Kidney (tissue), 14 donors: ENCODE results near the gene HDAC10. TPM values are rescaled to one million over a fixed set of nuclear protein-coding genes. Genes with fewer than 3 reads are reported as not detected.

Experiments
- DNase-seq, 5 donors: peaks; one replicate each; pipeline ENCODE4 v3.0.0-alpha.2; 2013 to 2020
- FAIRE-seq: peaks from 2 replicates; lab custom pipeline; 2012; peaks lifted over from hg19 to GRCh38; lab: Jason Lieb, UNC
- H3K27ac ChIP-seq, 2 donors: one replicate each; pipeline ENCODE4 v1.7.0; 2013; ENCODE audit warnings: low read depth in 2 of 2, low read length in 2 of 2, inconsistent platforms in 1 of 2
- H3K27me3 ChIP-seq: one replicate; pipeline ENCODE4 v1.7.1; 2013; ENCODE audit warnings: low read length, inconsistent platforms; ENCODE audit not compliant: control insufficient read depth, insufficient read depth
- H3K36me3 ChIP-seq, 3 donors: one replicate each; pipeline versions ENCODE4 v1.7.0 to v1.7.1; 2013; ENCODE audit warnings: low read length in 3 of 3, control low read depth in 1 of 3, inconsistent platforms in 1 of 3; ENCODE audit not compliant: insufficient read depth in 3 of 3, control insufficient read depth in 2 of 3
- H3K4me1 ChIP-seq, 3 donors: one replicate each; pipeline versions ENCODE4 v1.7.0 to v1.7.1; 2013; ENCODE audit warnings: low read length in 3 of 3, inconsistent platforms in 1 of 3, low read depth in 1 of 3; ENCODE audit not compliant: control insufficient read depth in 2 of 3, insufficient read depth in 2 of 3
- H3K4me3 ChIP-seq, 3 donors: one replicate each; pipeline versions ENCODE4 v1.7.0 to v1.8.1; 2013; ENCODE audit warnings: low read length in 3 of 3, control low read depth in 1 of 3, inconsistent platforms in 1 of 3
- H3K9ac ChIP-seq, 3 donors: one replicate each; pipeline versions ENCODE4 v1.7.0 to v1.7.1; 2013; ENCODE audit warnings: low read length in 3 of 3, control low read depth in 1 of 3, inconsistent platforms in 1 of 3
- H3K9me3 ChIP-seq, 3 donors: one replicate each; pipeline versions ENCODE4 v1.7.0 to v1.7.1; 2013; ENCODE audit warnings: low read length in 3 of 3, control low read depth in 1 of 3, inconsistent platforms in 1 of 3; ENCODE audit not compliant: control insufficient read depth in 2 of 3, insufficient read depth in 1 of 3
- CTCF ChIP-seq: IDR thresholded peaks from 3 replicates; pipeline ENCODE4 v1.5.1; 2012; ENCODE audit warnings: mild to moderate bottlenecking, moderate library complexity, borderline replicate concordance; ENCODE audit not compliant: insufficient read depth; ENCODE audit errors: extremely low read depth
- intact Hi-C: fragments of 100-400 bp; cut with DNase I; formaldehyde crosslinking; loops from one replicate; pipeline ENCODE4 v1.11.1; 2022
- polyA plus RNA-seq: library from polyadenylated mRNA; stranded (reverse); fragments of 350-450 nt; fragmentation: Illumina TruSeq; extraction: RNeasy Lipid Tissue Mini Kit (QIAGEN cat#74804); gene quantifications from one replicate; pipeline ENCODE4 v1.2.3, GENCODE V29; 2014; ENCODE audit warnings: low read depth, low replicate concordance; ENCODE audit not compliant: insufficient read depth
- total RNA-seq: library from RNA; stranded (reverse); fragmentation: NEBNext Ultra II Directional; extraction: Animal tissue kit (Norgen Biotek cat#: 25700); gene quantifications from one replicate; pipeline ENCODE4 v1.2.1, GENCODE V29; 2021
- donor health status: control.
- donor health status: control.
- donor health status: control.
- donor health status: control.
- donor health status: control.
- donor health status: DM: yes; HTN: yes; CAD: no.
- donor health status: Normal renal cell carcinoma (clear cell type).

The HDAC10 gene
- total and polyA plus RNA-seq, 2 donors from 2014 or later, result 20.4 to 43.8 TPM

DNA sequence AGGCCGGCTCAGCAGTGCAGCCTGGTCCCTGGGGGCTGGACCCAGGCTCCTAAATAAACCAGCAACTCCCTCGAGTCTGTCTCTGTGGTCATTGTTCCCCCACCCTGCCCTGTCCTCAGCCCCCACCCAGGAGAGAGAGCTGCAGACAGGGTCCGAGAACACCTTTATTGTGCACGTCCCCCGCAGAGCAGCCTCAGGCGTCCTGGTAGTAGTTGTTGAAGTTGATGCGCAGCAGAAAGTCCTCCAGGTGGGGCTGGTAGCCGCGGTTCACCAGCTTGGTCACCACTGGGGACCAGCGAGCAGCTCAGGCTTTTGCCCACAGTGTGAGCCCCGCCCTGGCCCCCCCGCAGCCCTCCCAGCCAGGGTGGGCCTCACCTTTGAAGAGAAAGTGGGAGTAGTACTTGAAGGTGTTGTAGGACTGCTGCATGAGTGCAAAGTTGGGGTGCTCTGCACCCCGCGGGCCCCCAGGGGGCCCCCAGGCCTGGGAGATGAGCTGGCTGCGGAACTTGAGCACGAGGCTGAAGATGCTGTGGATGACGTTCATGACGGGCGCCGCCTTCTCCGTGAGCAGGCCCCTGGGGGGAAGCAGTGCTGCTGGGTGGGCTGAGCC, 33.4 kb downstream of the HDAC10 start:
- H3K27ac ChIP-seq, result no peak overlapping the region
- no peak overlapping the region for H3K9ac ChIP-seq
- TF ChIP-seq CTCF, result no peak
- H3K27me3 ChIP-seq, result no peaks in the 10 kb centered on the region
- no peaks in the 10 kb centered on the region for H3K9me3 ChIP-seq
- H3K4me1 ChIP-seq, result peaks cover 0 to 4% (median 0%) of the 10 kb centered on the region in 3 donors
- FAIRE-seq (no peak), DNase-seq (no peak)
- H3K4me3 ChIP-seq, result no peak overlapping the region
- H3K36me3 ChIP-seq, result peaks cover 5 to 35% (median 23%) of the 10 kb centered on the region in 3 donors
- intact Hi-C loops, result no loop called here

DNA sequence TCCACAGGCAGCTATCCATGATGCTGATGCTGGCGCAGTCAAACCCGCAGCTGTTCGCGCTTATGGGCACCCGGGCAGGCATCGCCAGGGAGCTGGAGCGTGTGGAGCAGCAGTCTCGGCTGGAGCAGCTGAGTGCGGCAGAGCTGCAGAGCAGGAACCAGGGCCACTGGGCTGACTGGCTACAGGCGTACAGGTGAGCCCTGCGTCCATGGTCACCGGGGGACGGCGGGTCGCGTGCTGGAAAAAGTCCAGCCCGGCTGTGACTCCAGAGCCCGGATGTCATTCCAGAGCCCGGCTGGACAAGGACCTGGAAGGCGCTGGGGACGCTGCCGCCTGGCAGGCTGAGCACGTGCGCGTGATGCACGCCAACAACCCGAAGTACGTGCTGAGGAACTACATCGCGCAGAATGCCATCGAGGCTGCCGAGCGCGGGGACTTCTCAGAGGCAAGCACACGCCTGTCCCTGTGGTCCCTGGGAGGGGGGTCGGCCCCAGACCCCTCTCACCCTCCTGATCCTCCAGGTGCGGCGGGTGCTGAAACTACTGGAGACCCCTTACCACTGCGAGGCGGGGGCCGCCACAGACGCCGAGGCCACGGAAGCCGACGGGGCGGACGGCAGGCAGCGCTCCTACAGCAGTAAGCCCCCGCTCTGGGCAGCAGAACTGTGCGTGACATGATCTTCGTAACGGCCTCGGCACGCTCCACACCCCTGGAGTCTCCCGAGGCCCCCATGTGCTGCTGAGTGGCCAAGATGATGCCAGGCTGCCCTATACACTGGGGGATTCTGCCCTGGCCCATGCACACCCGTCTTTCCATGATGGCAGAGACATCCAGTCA, 34.2 kb downstream of the HDAC10 start:
- peaks cover 8 to 35% (median 19%) of the 10 kb centered on the region in 3 donors for H3K36me3 ChIP-seq
- no peaks in the 10 kb centered on the region for H3K9me3 ChIP-seq
- DNase-seq, result peak in 1 of 5 donors; percentile 79
- no peak for FAIRE-seq
- intact Hi-C loops, result no loop called here
- peaks cover 0 to 4% (median 0%) of the 10 kb centered on the region in 3 donors for H3K4me1 ChIP-seq
- H3K4me3 ChIP-seq, result no peak overlapping the region
- no peak overlapping the region for H3K9ac ChIP-seq
- no peak overlapping the region for H3K27ac ChIP-seq
- H3K27me3 ChIP-seq, result no peaks in the 10 kb centered on the region
- no peak for TF ChIP-seq CTCF

DNA sequence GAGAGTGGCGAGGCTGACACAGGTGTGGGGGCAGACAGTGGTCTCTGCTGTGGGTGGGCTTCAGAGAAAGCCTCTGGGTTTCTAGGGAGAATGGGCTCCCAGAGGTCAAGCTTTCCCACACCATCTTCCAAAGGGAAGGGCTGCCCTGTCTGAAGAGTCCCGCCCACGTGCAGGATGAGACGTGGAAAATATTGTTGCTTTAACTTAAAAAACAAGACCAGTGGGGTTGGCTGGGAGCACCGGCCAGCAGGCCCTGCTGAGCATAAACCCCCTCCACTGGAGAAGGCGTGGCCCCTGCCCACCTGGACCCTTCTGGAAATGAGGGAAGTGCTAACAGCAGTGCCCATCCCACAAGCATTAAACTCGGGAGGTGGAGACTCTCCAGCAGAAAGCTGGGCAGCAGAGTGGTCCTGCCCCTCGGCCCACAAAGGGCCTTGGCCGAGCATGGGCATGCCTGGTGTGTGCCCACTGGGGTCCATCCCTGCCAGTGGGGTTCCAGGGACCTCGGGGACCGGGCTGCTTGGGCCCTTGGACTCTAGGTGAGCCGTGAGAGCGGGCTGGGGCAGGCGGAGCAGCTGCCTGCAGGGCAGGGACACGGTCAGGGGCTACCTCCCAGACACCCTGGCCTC, 34.9 kb downstream of the HDAC10 start:
- FAIRE-seq, result no peak
- no peak for TF ChIP-seq CTCF
- peaks cover 10 to 35% (median 20%) of the 10 kb centered on the region in 3 donors for H3K36me3 ChIP-seq

More for the DNA sequence above, 34.9 kb downstream of the HDAC10 start:
- intact Hi-C loops, result no loop called here
- DNase-seq, result no peak
- Histone ChIP-seq H3K9me3 (no peaks in the 10 kb centered on the region), H3K27ac (no peak overlapping the region), H3K9ac (no peak overlapping the region), H3K4me3 (no peak overlapping the region), H3K4me1 (peaks cover 0 to 4% (median 0%) of the 10 kb centered on the region in 3 donors), H3K27me3 (no peaks in the 10 kb centered on the region)
